Measurements from ENCODE around the gene EMILIN1. TPM values are rescaled to one million over a fixed set of nuclear protein-coding genes. Genes with fewer than 3 reads are reported as not detected.

The EMILIN1 gene
- total RNA-seq, 1 experiment from 2014 or later, result 0.31 TPM

- no peak for DNase-seq (ENCODE audit: low read depth, low spot score)
- Histone ChIP-seq H3K4me3 (ENCODE audit: low read depth in 2 of 2, low read length in 2 of 2) (no peak overlapping the region), H3K36me3 (ENCODE audit: control insufficient read depth, insufficient read depth, low read length) (no peaks in the 10 kb centered on the region), H3K4me1 (ENCODE audit: control insufficient read depth, insufficient read depth, low read length) (no peaks in the 10 kb centered on the region), H3K9me3 (ENCODE audit: control insufficient read depth, insufficient read depth, low read depth, low read length) (no peaks in the 10 kb centered on the region), H3K27ac (ENCODE audit: low read length) (no peak overlapping the region), H3K27me3 (ENCODE audit: control insufficient read depth, insufficient read depth, low read length) (no peaks in the 10 kb centered on the region)
- in situ Hi-C loops (cut with HindIII; ENCODE audit: low pct_unique_long_range_greater_than_20kb, low sequenced_read_pairs) (no loop called here), intact Hi-C loops (cut with micrococcal nuclease; ENCODE audit: unreplicated experiment) (no loop called here)
- ChIA-PET CTCF (interaction anchor here (0.6 to 0.7 kb wide), 2 partner anchors 68 to 200 kb away, joined by 3 to 7 read pairs; no protein-coding TSS in a partner anchor), POLR2A (no interaction called here)
- BruUV-seq (replicated peaks), result no TSS peak
- TF ChIP-seq POLR2AphosphoS5 (IDR thresholded peaks at IDR 0.05; ENCODE audit: low read depth, low read length) (no peak), CTCF (IDR thresholded peaks at IDR 0.05) (no peak), REST (IDR thresholded peaks at IDR 0.05; ENCODE audit: insufficient read depth in 1 of 2, low read depth in 2 of 2, low read length in 1 of 2) (no peak), TCF7L2 (IDR thresholded peaks at IDR 0.05; ENCODE audit: low read depth, low read length) (no peak), SIN3A (IDR thresholded peaks at IDR 0.05; ENCODE audit: borderline replicate concordance, insufficient read depth, low read depth, low read length) (no peak)
- no peak for ATAC-seq
These were observed 23.9 kb downstream of the EMILIN1 start for GRCh38 chr2:27102329-27102728.

- Histone ChIP-seq H3K9me3 (ENCODE audit: control insufficient read depth, insufficient read depth, low read depth, low read length) (no peaks in the 10 kb centered on the region), H3K27ac (ENCODE audit: low read length) (no peak overlapping the region), H3K4me3 (ENCODE audit: low read depth in 2 of 2, low read length in 2 of 2) (no peak overlapping the region), H3K4me1 (ENCODE audit: control insufficient read depth, insufficient read depth, low read length) (no peaks in the 10 kb centered on the region), H3K36me3 (ENCODE audit: control insufficient read depth, insufficient read depth, low read length) (no peaks in the 10 kb centered on the region), H3K27me3 (ENCODE audit: control insufficient read depth, insufficient read depth, low read length) (no peaks in the 10 kb centered on the region)
- no TSS peak for BruUV-seq (replicated peaks)
- CTCF ChIA-PET, result no interaction called here
- POLR2A ChIA-PET, result no interaction called here
- ATAC-seq (no peak), DNase-seq (ENCODE audit: low read depth, low spot score) (no peak)
- no peak for TF ChIP-seq SIN3A (IDR thresholded peaks at IDR 0.05; ENCODE audit: borderline replicate concordance, insufficient read depth, low read depth, low read length)
- no peak for TF ChIP-seq TCF7L2 (IDR thresholded peaks at IDR 0.05; ENCODE audit: low read depth, low read length)
- TF ChIP-seq CTCF (IDR thresholded peaks at IDR 0.05), result no peak
- no peak for TF ChIP-seq REST (IDR thresholded peaks at IDR 0.05; ENCODE audit: insufficient read depth in 1 of 2, low read depth in 2 of 2, low read length in 1 of 2)
- intact Hi-C loops (cut with micrococcal nuclease; ENCODE audit: unreplicated experiment), result no loop called here
- in situ Hi-C loops (cut with HindIII; ENCODE audit: low pct_unique_long_range_greater_than_20kb, low sequenced_read_pairs), result no loop called here
These were observed 27.6 kb downstream of the EMILIN1 start for GRCh38 chr2:27105981-27106380.

Data from Panc1 (cell line).